K562 (cell line): Measurements from ENCODE around the gene DNAAF3. TPM values are rescaled to one million over a fixed set of nuclear protein-coding genes. Genes with fewer than 3 reads are reported as not detected.

Experiments
- CBFB ChIP-seq: sonication (generic); formaldehyde crosslinking; IDR thresholded peaks from 2 replicates; pipeline ENCODE4 v1.4.0; 2020; ENCODE audit warnings: mild to moderate bottlenecking, missing genetic modification reagents
- CSDE1 ChIP-seq, 2 experiments: fragments of 450-650 bp; IDR thresholded peaks; 2 replicates each; pipeline ENCODE4 v1.6.1; 2016; ENCODE audit warnings: mild to moderate bottlenecking in 1 of 2
- FOXA3 ChIP-seq, 2 experiments: fragments of 450-650 bp in 1 of 2; sonication (generic) in 1 of 2; formaldehyde crosslinking; IDR thresholded peaks in 1 of 2; conservative IDR thresholded peaks in 1 of 2; 2 replicates each; pipeline versions ENCODE4 v1.4.0 to v1.8.0; 2020 to 2022; ENCODE audit warnings: mild to moderate bottlenecking in 2 of 2, missing genetic modification reagents in 1 of 2
- NONO ChIP-seq, 2 experiments: fragments of 200-400 bp in 1 of 2; fragments of 450-650 bp in 1 of 2; formaldehyde crosslinking in 1 of 2; IDR thresholded peaks; 2 replicates each; pipeline ENCODE4 v1.6.1; 2017; ENCODE audit warnings: low read depth in 2 of 2, mild to moderate bottlenecking in 2 of 2, moderate library complexity in 2 of 2, low read length in 1 of 2
- PHB ChIP-seq: fragments of 250-450 bp; sonication (Bioruptor Pico); IDR thresholded peaks from 2 replicates; pipeline ENCODE4 v1.5.0; 2021
- RBM34 ChIP-seq: fragments of 200-400 bp; formaldehyde crosslinking; IDR thresholded peaks from 2 replicates; pipeline ENCODE4 v1.6.1; 2018; ENCODE audit warnings: low read length, borderline replicate concordance; ENCODE audit not compliant: insufficient read depth
- SIN3A ChIP-seq, 2 experiments: fragments of 150-350 bp in 1 of 2; IDR thresholded peaks; 2 replicates each; pipeline ENCODE4 v1.6.1; 2011 to 2016; ENCODE audit warnings: borderline replicate concordance in 2 of 2, low read depth in 2 of 2, low read length in 2 of 2, mild to moderate bottlenecking in 2 of 2, moderate library complexity in 2 of 2; ENCODE audit not compliant: control insufficient read depth in 1 of 2
- TFE3 ChIP-seq: fragments of 450-650 bp; formaldehyde crosslinking; IDR thresholded peaks from 2 replicates; pipeline ENCODE4 v1.4.0; 2020; ENCODE audit warnings: mild to moderate bottlenecking, mixed read lengths
- TRIM25 ChIP-seq: fragments of 450-650 bp; IDR thresholded peaks from 2 replicates; pipeline ENCODE4 v1.7.0; 2016; ENCODE audit warnings: borderline replicate concordance
- ZNF23 ChIP-seq: fragments of 250-450 bp; sonication (Bioruptor Pico); IDR thresholded peaks from 2 replicates; pipeline ENCODE4 v1.4.0; 2020; ENCODE audit warnings: mild to moderate bottlenecking
- ZNF311 ChIP-seq: fragments of 250-450 bp; sonication (Bioruptor Pico); IDR thresholded peaks from 2 replicates; pipeline ENCODE4 v1.4.0; 2020; ENCODE audit warnings: mild to moderate bottlenecking, moderate library complexity
- ZNF398 ChIP-seq: fragments of 250-450 bp; sonication (Bioruptor Pico); IDR thresholded peaks from 2 replicates; pipeline ENCODE4 v1.8.0; 2021; ENCODE audit warnings: moderate library complexity, mild to moderate bottlenecking, inconsistent platforms
- polyA plus RNA-seq, 8 experiments: library from polyadenylated mRNA; depleted of rRNA in 4 of 8; stranded (reverse) in 5 of 8; unstranded in 3 of 8; fragments of >200 nt; fragmentation: Nextera tagmentation in 2 of 8; fragmentation: Illumina TruSeq in 1 of 8; extraction: Ambion mirVana in 2 of 8; extraction: Trizol in 1 of 8; gene quantifications; 2 replicates each; pipeline versions ENCODE4 v1.2.1 to v1.2.3, GENCODE V29; 2011 to 2014; ENCODE audit warnings: inconsistent platforms in 1 of 8, missing spikeins in 1 of 8
- total RNA-seq, 7 experiments: library from RNA; depleted of rRNA in 6 of 7; stranded (reverse); fragments of >200 nt in 6 of 7; fragmentation: Illumina TruSeq in 2 of 7; extraction: Trizol in 2 of 7; gene quantifications; 2 replicates each; pipeline versions ENCODE4 v1.2.1 to v1.2.3, GENCODE V29; 2011 to 2021; ENCODE audit warnings: low replicate concordance in 1 of 7
- TF ChIP-seq, protein P1 (sequence below): fragments of 250-450 bp; sonication (Bioruptor Pico); IDR thresholded peaks from 2 replicates; pipeline ENCODE4 v1.5.0; 2021; ENCODE audit warnings: mild to moderate bottlenecking, borderline replicate concordance
- TF ChIP-seq, protein P2 (sequence below): sonication (generic); formaldehyde crosslinking; IDR thresholded peaks from 2 replicates; pipeline ENCODE4 v1.8.1; 2022; ENCODE audit warnings: missing genetic modification reagents
- TF ChIP-seq, protein P3 (sequence below): sonication (generic); formaldehyde crosslinking; IDR thresholded peaks from 2 replicates; pipeline ENCODE4 v1.8.0; 2022; ENCODE audit warnings: mild to moderate bottlenecking, low read depth, missing genetic modification reagents
- TF ChIP-seq, protein P4 (sequence below): sonication (generic); formaldehyde crosslinking; IDR thresholded peaks from 2 replicates; pipeline ENCODE4 v1.9.0; 2022; ENCODE audit warnings: mild to moderate bottlenecking, missing genetic modification reagents

DNAAF3 gene
- total and polyA plus RNA-seq, 9 of the 15 experiments (the other 6 are each of a cell fraction or from before 2014, with no cell fraction given) = 21.6 to 61.5 (median 43.0) TPM

- TF ChIP-seq, protein P1, sequence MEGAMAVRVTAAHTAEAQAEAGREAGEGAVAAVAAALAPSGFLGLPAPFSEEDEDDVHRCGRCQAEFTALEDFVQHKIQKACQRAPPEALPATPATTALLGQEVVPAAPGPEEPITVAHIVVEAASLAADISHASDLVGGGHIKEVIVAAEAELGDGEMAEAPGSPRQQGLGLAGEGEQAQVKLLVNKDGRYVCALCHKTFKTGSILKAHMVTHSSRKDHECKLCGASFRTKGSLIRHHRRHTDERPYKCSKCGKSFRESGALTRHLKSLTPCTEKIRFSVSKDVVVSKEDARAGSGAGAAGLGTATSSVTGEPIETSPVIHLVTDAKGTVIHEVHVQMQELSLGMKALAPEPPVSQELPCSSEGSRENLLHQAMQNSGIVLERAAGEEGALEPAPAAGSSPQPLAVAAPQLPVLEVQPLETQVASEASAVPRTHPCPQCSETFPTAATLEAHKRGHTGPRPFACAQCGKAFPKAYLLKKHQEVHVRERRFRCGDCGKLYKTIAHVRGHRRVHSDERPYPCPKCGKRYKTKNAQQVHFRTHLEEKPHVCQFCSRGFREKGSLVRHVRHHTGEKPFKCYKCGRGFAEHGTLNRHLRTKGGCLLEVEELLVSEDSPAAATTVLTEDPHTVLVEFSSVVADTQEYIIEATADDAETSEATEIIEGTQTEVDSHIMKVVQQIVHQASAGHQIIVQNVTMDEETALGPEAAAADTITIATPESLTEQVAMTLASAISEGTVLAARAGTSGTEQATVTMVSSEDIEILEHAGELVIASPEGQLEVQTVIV (CRISPR knock-in tag) = no peak
- TF ChIP-seq FOXA3 (CRISPR knock-in tag; conservative IDR thresholded peaks at IDR 0.05 in 1 of 2, IDR thresholded peaks at IDR 0.05 in 1 of 2) = no peak
- no peak for TF ChIP-seq TRIM25
- no peak for TF ChIP-seq CSDE1 (IDR thresholded peaks at IDR 0.05)
- TF ChIP-seq, protein P2, sequence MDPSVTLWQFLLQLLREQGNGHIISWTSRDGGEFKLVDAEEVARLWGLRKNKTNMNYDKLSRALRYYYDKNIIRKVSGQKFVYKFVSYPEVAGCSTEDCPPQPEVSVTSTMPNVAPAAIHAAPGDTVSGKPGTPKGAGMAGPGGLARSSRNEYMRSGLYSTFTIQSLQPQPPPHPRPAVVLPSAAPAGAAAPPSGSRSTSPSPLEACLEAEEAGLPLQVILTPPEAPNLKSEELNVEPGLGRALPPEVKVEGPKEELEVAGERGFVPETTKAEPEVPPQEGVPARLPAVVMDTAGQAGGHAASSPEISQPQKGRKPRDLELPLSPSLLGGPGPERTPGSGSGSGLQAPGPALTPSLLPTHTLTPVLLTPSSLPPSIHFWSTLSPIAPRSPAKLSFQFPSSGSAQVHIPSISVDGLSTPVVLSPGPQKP (CRISPR knock-in tag) = no peak
- no peak for TF ChIP-seq ZNF23
- TF ChIP-seq, protein P3, sequence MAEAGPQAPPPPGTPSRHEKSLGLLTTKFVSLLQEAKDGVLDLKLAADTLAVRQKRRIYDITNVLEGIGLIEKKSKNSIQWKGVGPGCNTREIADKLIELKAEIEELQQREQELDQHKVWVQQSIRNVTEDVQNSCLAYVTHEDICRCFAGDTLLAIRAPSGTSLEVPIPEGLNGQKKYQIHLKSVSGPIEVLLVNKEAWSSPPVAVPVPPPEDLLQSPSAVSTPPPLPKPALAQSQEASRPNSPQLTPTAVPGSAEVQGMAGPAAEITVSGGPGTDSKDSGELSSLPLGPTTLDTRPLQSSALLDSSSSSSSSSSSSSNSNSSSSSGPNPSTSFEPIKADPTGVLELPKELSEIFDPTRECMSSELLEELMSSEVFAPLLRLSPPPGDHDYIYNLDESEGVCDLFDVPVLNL (CRISPR knock-in tag) = no peak
- TF ChIP-seq, protein P4, sequence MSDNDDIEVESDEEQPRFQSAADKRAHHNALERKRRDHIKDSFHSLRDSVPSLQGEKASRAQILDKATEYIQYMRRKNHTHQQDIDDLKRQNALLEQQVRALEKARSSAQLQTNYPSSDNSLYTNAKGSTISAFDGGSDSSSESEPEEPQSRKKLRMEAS (CRISPR knock-in tag) = peak; percentile 57
- TF ChIP-seq NONO (IDR thresholded peaks at IDR 0.05; ENCODE audit: low read depth in 2 of 2, low read length in 1 of 2) = no peak
- peak; percentile 93 for TF ChIP-seq TFE3 (CRISPR knock-in tag)
- no peak for TF ChIP-seq ZNF311 (CRISPR knock-in tag)
- no peak for TF ChIP-seq PHB (CRISPR knock-in tag)
- TF ChIP-seq RBM34 = no peak
- TF ChIP-seq CBFB (CRISPR knock-in tag) = no peak
- peak in 1 of 2 experiments; percentile 40; a peak in 1 of 4 replicates for TF ChIP-seq SIN3A (IDR thresholded peaks at IDR 0.05; ENCODE audit: borderline replicate concordance in 2 of 2, control insufficient read depth in 1 of 2, low read depth in 2 of 2, low read length in 2 of 2)
- TF ChIP-seq ZNF398 (CRISPR knock-in tag) = no peak
Observed at GRCh38 chr19:55116232-55116858, 50.1 kb downstream of the DNAAF3 start (continued).
